IMR-90 (cell line): Measurements from ENCODE around the gene OGFOD3. TPM values are rescaled to one million over a fixed set of nuclear protein-coding genes. Genes with fewer than 3 reads are reported as not detected.
"Not testable (repeated sequence)": the region's sequence is repeated elsewhere in the genome, so short reads cannot be mapped to it uniquely, and the experiment has no call there.

Experiments
- ATAC-seq: fragments of 200-7000 bp; cut with Tn5 transposase; 2 replicates; pipeline ENCODE4 v1.9.1; 2020; ENCODE audit warnings: low read depth, mild to moderate bottlenecking, moderate library complexity
- BruUV-seq: library from RNA; stranded (reverse); fragments of 400-500 nt; replicated peaks from 2 replicates; lab custom pipeline; 2021; lab: Mats Ljungman, UMichigan
- CTCF ChIA-PET: fragments of 300-600 bp; formaldehyde crosslinking; extraction: SDS; loops from one replicate; lab custom pipeline; 2021; ENCODE audit warnings: antibody characterized with exemption; lab: Yijun Ruan, JAX
- POLR2A ChIA-PET: fragments of 300-600 bp; sonication (Branson Sonifier 250); formaldehyde crosslinking; loops from one replicate; lab custom pipeline; 2022; ENCODE audit warnings: antibody characterized with exemption; ENCODE audit not compliant: unreplicated experiment; lab: Charles Lee
- DNase-seq: peaks from one replicate; pipeline ENCODE4 v3.0.0; 2013
- H2AFZ ChIP-seq: replicated peaks from 2 replicates; pipeline ENCODE3; 2013; ENCODE audit warnings: low read length, mild to moderate bottlenecking; ENCODE audit not compliant: poor library complexity
- H2AK5ac ChIP-seq: 2 replicates; pipeline ENCODE4 v1.6.1; 2013; ENCODE audit warnings: low read depth, low read length, inconsistent platforms
- H2AK9ac ChIP-seq: replicated peaks from 2 replicates; pipeline ENCODE3; 2013; ENCODE audit warnings: mild to moderate bottlenecking, low read depth, low read length, moderate library complexity; ENCODE audit not compliant: poor library complexity
- H2BK120ac ChIP-seq: 2 replicates; pipeline ENCODE4 v1.6.1; 2013; ENCODE audit warnings: low read depth, low read length, inconsistent platforms
- H2BK15ac ChIP-seq: 3 replicates; pipeline ENCODE4 v1.6.1; 2013; ENCODE audit warnings: low read depth, low read length, inconsistent platforms
- H2BK20ac ChIP-seq: 2 replicates; pipeline ENCODE4 v1.6.1; 2013; ENCODE audit warnings: low read depth, mild to moderate bottlenecking, inconsistent platforms, low read length, moderate library complexity
- H2BK5ac ChIP-seq: 2 replicates; pipeline ENCODE4 v1.6.1; 2013; ENCODE audit warnings: mild to moderate bottlenecking, low read depth, low read length, inconsistent platforms; ENCODE audit not compliant: poor library complexity, severe bottlenecking
- H3K14ac ChIP-seq: replicated peaks from 2 replicates; pipeline ENCODE4 v1.6.1; 2013; ENCODE audit warnings: low read depth, low read length, inconsistent platforms
- H3K18ac ChIP-seq: 2 replicates; pipeline ENCODE4 v1.6.1; 2013; ENCODE audit warnings: low read depth, low read length, control low read depth
- H3K23ac ChIP-seq: 2 replicates; pipeline ENCODE4 v1.6.1; 2013; ENCODE audit warnings: low read depth, low read length, inconsistent platforms
- H3K27ac ChIP-seq: 2 replicates; pipeline ENCODE4 v1.5.1; 2013; ENCODE audit warnings: mild to moderate bottlenecking, control low read depth, low read length; ENCODE audit not compliant: insufficient read depth
- H3K27me3 ChIP-seq: 2 replicates; pipeline ENCODE4 v1.6.1; 2013; ENCODE audit warnings: low read length; ENCODE audit not compliant: control insufficient read depth, insufficient read depth
- H3K36me3 ChIP-seq: 2 replicates; pipeline ENCODE4 v1.6.1; 2013; ENCODE audit warnings: low read length, mixed read lengths; ENCODE audit not compliant: control insufficient read depth, insufficient read depth
- H3K4ac ChIP-seq: 2 replicates; pipeline ENCODE4 v1.6.1; 2013; ENCODE audit warnings: low read depth, low read length, inconsistent platforms
- H3K4me1 ChIP-seq: 2 replicates; pipeline ENCODE4 v1.6.1; 2013; ENCODE audit warnings: low read length, mixed read lengths; ENCODE audit not compliant: control insufficient read depth, insufficient read depth
- H3K4me2 ChIP-seq: 2 replicates; pipeline ENCODE4 v1.6.1; 2013; ENCODE audit warnings: low read depth, mild to moderate bottlenecking, control low read depth, low read length, moderate library complexity
- H3K4me3 ChIP-seq: 2 replicates; pipeline ENCODE4 v1.5.1; 2013; ENCODE audit warnings: low read depth, mild to moderate bottlenecking, control low read depth, low read length, moderate library complexity; ENCODE audit not compliant: insufficient read depth
- H3K56ac ChIP-seq: 2 replicates; pipeline ENCODE4 v1.6.1; 2013; ENCODE audit warnings: low read length, inconsistent platforms; ENCODE audit not compliant: insufficient read depth; ENCODE audit errors: extremely low read depth
- H3K79me1 ChIP-seq, 2 experiments: 2 replicates each; pipeline ENCODE4 v1.6.1; 2013; ENCODE audit warnings: low read length in 2 of 2, inconsistent platforms in 1 of 2, low read depth in 1 of 2
- H3K9ac ChIP-seq: 2 replicates; pipeline ENCODE4 v1.6.1; 2013; ENCODE audit warnings: low read depth, low read length, control low read depth
- H3K9me1 ChIP-seq: 2 replicates; pipeline ENCODE4 v1.6.1; 2013; ENCODE audit warnings: low read length, inconsistent platforms; ENCODE audit not compliant: insufficient read depth
- H3K9me3 ChIP-seq: 2 replicates; pipeline ENCODE4 v1.6.1; 2013; ENCODE audit warnings: low read length; ENCODE audit not compliant: control insufficient read depth, insufficient read depth
- H4K20me1 ChIP-seq: 2 replicates; pipeline ENCODE4 v1.6.1; 2013; ENCODE audit warnings: low read length, inconsistent platforms; ENCODE audit not compliant: insufficient read depth
- H4K5ac ChIP-seq: 2 replicates; pipeline ENCODE4 v1.6.1; 2013; ENCODE audit warnings: mild to moderate bottlenecking, low read depth, low read length, control low read depth
- H4K8ac ChIP-seq, 2 experiments: 2 replicates each; pipeline ENCODE4 v1.6.1; 2013; ENCODE audit warnings: low read depth in 2 of 2, low read length in 2 of 2, control low read depth in 1 of 2, inconsistent platforms in 1 of 2
- H4K91ac ChIP-seq: 2 replicates; pipeline ENCODE4 v1.6.1; 2013; ENCODE audit warnings: low read depth, low read length, inconsistent platforms; ENCODE audit not compliant: insufficient read depth
- CTCF ChIP-seq: conservative IDR thresholded peaks from 2 replicates; pipeline ENCODE4 v1.5.1; 2012; ENCODE audit warnings: mild to moderate bottlenecking, low read depth, low read length, improper control_type of control experiment
- ELK1 ChIP-seq: fragments of 150-350 bp; IDR thresholded peaks from 2 replicates; pipeline ENCODE4 v1.6.1; 2016; ENCODE audit warnings: low read depth, mild to moderate bottlenecking, low read length, moderate library complexity, borderline replicate concordance
- MAFK ChIP-seq: IDR thresholded peaks from 2 replicates; pipeline ENCODE4 v1.6.1; 2012; ENCODE audit warnings: low read depth, low read length, improper control_type of control experiment
- RCOR1 ChIP-seq: IDR thresholded peaks from 2 replicates; pipeline ENCODE4 v1.6.1; 2012; ENCODE audit warnings: mild to moderate bottlenecking, low read length, improper control_type of control experiment; ENCODE audit not compliant: insufficient replicate concordance
- RFX5 ChIP-seq: IDR thresholded peaks from 2 replicates; pipeline ENCODE4 v1.8.0; 2012; ENCODE audit warnings: low read depth, mild to moderate bottlenecking, low read length, moderate library complexity
- WGBS, 2 experiments: methylation state at CpG; one replicate each; pipeline versions ENCODE4 v1.1.5 to v1.1.7; 2013; ENCODE audit warnings: missing lambda C conversion rate in 2 of 2; ENCODE audit not compliant: insufficient read length in 1 of 2; ENCODE audit errors: extremely low coverage in 2 of 2; 5-methylcytosine and 5-hydroxymethylcytosine counted together
- dilution Hi-C: fragments of 300-500 bp; cut with HindIII; formaldehyde crosslinking; loops from one replicate; pipeline ENCODE4 v1.14.3; 2018; ENCODE audit warnings: low sequenced_read_pairs; ENCODE audit not compliant: unreplicated experiment
- in situ Hi-C: fragments of 300-500 bp; cut with MboI; formaldehyde crosslinking; loops from 3 replicates; pipeline ENCODE4 v1.14.3; 2019; ENCODE audit warnings: low sequenced_read_pairs, inconsistent platforms, mixed read lengths
- intact Hi-C: fragments of 100-400 bp; cut with micrococcal nuclease; formaldehyde crosslinking; loops from 2 replicates; pipeline ENCODE4 v1.10.0; 2022
- polyA plus RNA-seq, 3 experiments: library from polyadenylated mRNA; depleted of rRNA; stranded (reverse); fragments of >200 nt; gene quantifications; 2 replicates each; pipeline ENCODE4 v1.2.3, GENCODE V29; 2012; ENCODE audit warnings: low replicate concordance in 1 of 3
- total RNA-seq: library from RNA; depleted of rRNA; stranded (reverse); fragments of >200 nt; gene quantifications from 2 replicates; pipeline ENCODE4 v1.2.3, GENCODE V29; 2012

The OGFOD3 gene
- total and polyA plus RNA-seq, 2 of the 4 experiments (the other 2 are of a cell fraction): 25.3 to 33.4 TPM

- TF ChIP-seq ELK1 (no peak), MAFK (no peak), CTCF (no peak), RCOR1 (no peak), RFX5 (no peak)
- in situ Hi-C loops (no loop called here), intact Hi-C loops (no loop called here), dilution Hi-C loops (no loop called here)
- DNase-seq (no peak), ATAC-seq (no peak)
- no peak overlapping the region for H3K4me3 ChIP-seq
- peaks cover 7% of the 10 kb centered on the region; the same call in 1 of the 2 replicates for H4K20me1 ChIP-seq
- H3K18ac ChIP-seq: no peak overlapping the region
- H3K4ac ChIP-seq: no peak overlapping the region
- H3K9me3 ChIP-seq: no peaks in the 10 kb centered on the region
- H2BK20ac ChIP-seq: no peak overlapping the region
- H3K27ac ChIP-seq: no peak overlapping the region
- no peak overlapping the region for H3K4me2 ChIP-seq
- no peak overlapping the region for H3K56ac ChIP-seq
- no peak overlapping the region for H3K23ac ChIP-seq
- H2BK120ac ChIP-seq: no peak overlapping the region
- H3K9me1 ChIP-seq: no peaks in the 10 kb centered on the region
- no peak overlapping the region for H4K8ac ChIP-seq
- no peak overlapping the region for H4K91ac ChIP-seq
- H3K4me1 ChIP-seq: no peaks in the 10 kb centered on the region; the same call in 1 of the 2 replicates
- peaks cover 18% of the 10 kb centered on the region for H3K27me3 ChIP-seq
- 36% methylated on average over 4 of the region's 9 CpGs; no CpG with 5 or more reads in 1 of the 2 experiments for WGBS, 2 experiments
- ChIA-PET POLR2A (no interaction called here), CTCF (interaction anchor here (0.7 kb wide), 1 partner anchor 148 kb away, joined by 5 read pairs; no protein-coding TSS in a partner anchor)
- no peak overlapping the region for H3K9ac ChIP-seq
- H2BK5ac ChIP-seq: no peak overlapping the region
- no peak overlapping the region for H2BK15ac ChIP-seq
- BruUV-seq: no TSS peak
- no peak overlapping the region for H4K5ac ChIP-seq
- no peak overlapping the region for H3K14ac ChIP-seq
- H3K79me1 ChIP-seq: no peaks in the 10 kb centered on the region
- H3K36me3 ChIP-seq: no peaks in the 10 kb centered on the region
- no peak overlapping the region for H2AFZ ChIP-seq
- H2AK9ac ChIP-seq: no peak overlapping the region
- H2AK5ac ChIP-seq: no peak overlapping the region
These were observed 70.0 kb downstream of the OGFOD3 start for GRCh38 chr17:82348434-82348833.

GRCh38 chr17:82347994-82348393 is 70.4 kb downstream of the OGFOD3 start:
- H3K18ac ChIP-seq, H3K4ac ChIP-seq, H2BK20ac ChIP-seq, POLR2A ChIA-PET, H3K14ac ChIP-seq, H3K4me3 ChIP-seq, H2BK5ac ChIP-seq, H2AK9ac ChIP-seq, H4K8ac ChIP-seq, DNase-seq, H3K36me3 ChIP-seq, H2BK15ac ChIP-seq, H4K5ac ChIP-seq, H2BK120ac ChIP-seq, intact Hi-C loops, H3K56ac ChIP-seq, H2AK5ac ChIP-seq, ATAC-seq, H3K9me3 ChIP-seq, H3K79me1 ChIP-seq, H2AFZ ChIP-seq, H3K9ac ChIP-seq, H3K9me1 ChIP-seq, H4K91ac ChIP-seq, H3K4me1 ChIP-seq, H3K4me2 ChIP-seq, H3K27ac ChIP-seq, H4K20me1 ChIP-seq, in situ Hi-C loops, dilution Hi-C loops, BruUV-seq, H3K23ac ChIP-seq: not testable (repeated sequence)
- peaks cover 20% of the 10 kb centered on the region for H3K27me3 ChIP-seq
- CTCF ChIA-PET: interaction anchor here (0.7 kb wide), 1 partner anchor 148 kb away, joined by 5 read pairs; no protein-coding TSS in a partner anchor
- 86% methylated on average over 8 of the region's 11 CpGs; no CpG with 5 or more reads in 1 of the 2 experiments for WGBS, 2 experiments
